ENCODE data around the gene CCT3. TPM values are rescaled to one million over a fixed set of nuclear protein-coding genes. Genes with fewer than 3 reads are reported as not detected.
"Not testable (repeated sequence)": the region's sequence is repeated elsewhere in the genome, so short reads cannot be mapped to it uniquely, and the experiment has no call there.

The CCT3 gene
- total RNA-seq, 2 donors from 2014 or later: 125 to 294 TPM

DNA sequence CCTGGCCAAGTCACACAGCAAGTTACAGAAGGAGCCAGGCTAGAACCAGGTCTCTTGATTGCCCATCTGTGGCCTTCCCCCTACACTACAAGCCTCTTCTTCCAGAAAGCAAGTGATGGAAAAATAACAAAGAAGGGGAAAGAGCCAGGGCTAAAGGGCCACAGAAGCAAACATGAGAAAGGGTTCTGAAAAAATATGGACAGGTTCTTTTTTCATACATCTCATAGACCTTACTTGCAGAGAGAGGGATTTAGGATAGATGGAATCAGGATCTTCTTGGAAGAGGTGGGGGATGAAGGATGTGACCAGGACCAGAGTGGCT is 34.1 kb upstream of the CCT3 start:
- DNase-seq: no peak
- Histone ChIP-seq H3K27me3 (no peaks in the 10 kb centered on the region), H3K9me3 (no peaks in the 10 kb centered on the region), H3K9ac (ENCODE audit: low read depth in 2 of 2, low read length in 2 of 2) (no peak overlapping the region), H3K4me3 (no peak overlapping the region), H3K27ac (no peak overlapping the region), H3K4me1 (no peaks in the 10 kb centered on the region), H3K36me3 (no peaks in the 10 kb centered on the region)
- TF ChIP-seq, protein P1, sequence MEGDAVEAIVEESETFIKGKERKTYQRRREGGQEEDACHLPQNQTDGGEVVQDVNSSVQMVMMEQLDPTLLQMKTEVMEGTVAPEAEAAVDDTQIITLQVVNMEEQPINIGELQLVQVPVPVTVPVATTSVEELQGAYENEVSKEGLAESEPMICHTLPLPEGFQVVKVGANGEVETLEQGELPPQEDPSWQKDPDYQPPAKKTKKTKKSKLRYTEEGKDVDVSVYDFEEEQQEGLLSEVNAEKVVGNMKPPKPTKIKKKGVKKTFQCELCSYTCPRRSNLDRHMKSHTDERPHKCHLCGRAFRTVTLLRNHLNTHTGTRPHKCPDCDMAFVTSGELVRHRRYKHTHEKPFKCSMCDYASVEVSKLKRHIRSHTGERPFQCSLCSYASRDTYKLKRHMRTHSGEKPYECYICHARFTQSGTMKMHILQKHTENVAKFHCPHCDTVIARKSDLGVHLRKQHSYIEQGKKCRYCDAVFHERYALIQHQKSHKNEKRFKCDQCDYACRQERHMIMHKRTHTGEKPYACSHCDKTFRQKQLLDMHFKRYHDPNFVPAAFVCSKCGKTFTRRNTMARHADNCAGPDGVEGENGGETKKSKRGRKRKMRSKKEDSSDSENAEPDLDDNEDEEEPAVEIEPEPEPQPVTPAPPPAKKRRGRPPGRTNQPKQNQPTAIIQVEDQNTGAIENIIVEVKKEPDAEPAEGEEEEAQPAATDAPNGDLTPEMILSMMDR (IDR thresholded peaks at IDR 0.05): no peak
- intact Hi-C loops (cut with DNase I): no loop called here

DNA sequence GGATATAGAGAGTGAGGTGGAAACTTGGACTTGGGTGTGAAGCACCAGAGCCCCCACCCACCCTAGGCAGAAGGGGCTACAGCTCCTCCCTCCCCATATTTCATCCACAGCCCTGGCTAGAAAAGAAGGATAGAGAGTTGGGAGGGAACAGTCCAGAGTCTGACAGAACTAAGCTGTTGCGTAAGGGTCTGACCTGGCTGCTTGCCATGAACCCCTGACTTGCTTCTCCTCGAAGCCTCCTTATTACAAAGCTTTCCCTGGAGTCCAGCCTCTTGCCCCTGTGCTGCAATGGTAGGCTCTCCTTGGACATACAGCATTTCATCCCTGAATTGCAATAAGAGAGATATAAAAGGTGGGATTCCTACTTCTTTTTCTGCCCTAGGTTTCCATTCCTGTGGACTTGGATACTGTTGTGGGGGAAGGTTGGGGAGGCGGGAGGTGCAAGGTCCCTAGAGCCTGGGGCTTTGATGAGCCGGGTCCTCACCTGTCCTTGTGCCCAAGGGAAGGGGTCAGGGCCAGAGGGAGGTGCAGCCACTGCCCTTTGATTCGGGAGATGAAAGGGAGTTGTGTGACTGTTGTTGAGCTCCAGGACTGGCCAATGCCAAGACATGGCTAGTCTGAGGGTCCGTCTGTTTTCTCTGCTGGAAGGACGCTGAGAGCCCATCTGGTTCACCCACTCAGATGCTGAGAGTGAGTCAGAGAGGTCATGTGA is 33.6 kb upstream of the CCT3 start:
- intact Hi-C loops (cut with DNase I): no loop called here
- no peak overlapping the region for H3K27ac ChIP-seq
- H3K4me1 ChIP-seq: no peaks in the 10 kb centered on the region

DNA sequence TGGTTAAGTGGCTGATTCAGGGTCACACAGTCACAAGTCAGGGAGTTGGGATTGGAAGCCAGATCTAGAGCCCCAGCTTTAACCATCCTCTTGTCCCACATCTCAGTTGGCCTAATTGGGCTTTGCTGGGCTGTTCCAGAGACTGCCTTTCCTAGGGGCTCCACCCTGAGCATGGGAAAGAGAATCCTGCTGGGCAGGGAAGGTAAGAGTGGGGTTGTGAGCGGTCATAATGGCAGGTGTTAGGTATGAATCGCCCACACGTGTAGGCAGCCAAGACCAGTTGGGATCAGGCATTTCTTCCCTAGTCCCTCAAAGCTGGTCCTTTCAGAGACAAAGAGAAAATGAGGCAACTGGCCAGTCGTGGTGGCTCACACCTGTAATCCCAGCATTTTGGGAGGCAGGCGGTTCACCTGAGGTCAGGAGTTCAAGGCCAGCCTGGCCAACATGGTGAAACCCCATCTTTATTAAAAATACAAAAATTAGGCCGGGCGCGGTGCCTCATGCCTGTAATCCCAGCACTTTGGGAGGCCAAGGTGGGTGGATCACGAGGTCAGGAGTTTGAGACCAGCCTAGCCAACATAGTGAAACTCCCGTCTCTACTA is 31.7 kb upstream of the CCT3 start:
- peak overlapping the region in 1 of 2 donors; percentile 41 for H3K9ac ChIP-seq (ENCODE audit: low read depth in 2 of 2, low read length in 2 of 2)
- H3K36me3 ChIP-seq; H3K9me3 ChIP-seq; DNase-seq; H3K4me3 ChIP-seq; H3K27ac ChIP-seq; H3K4me1 ChIP-seq; intact Hi-C loops (cut with DNase I); H3K27me3 ChIP-seq: not testable (repeated sequence)

More for the DNA sequence above, 33.6 kb upstream of the CCT3 start:
- Histone ChIP-seq H3K27me3 (no peaks in the 10 kb centered on the region), H3K4me3 (no peak overlapping the region), H3K9me3 (no peaks in the 10 kb centered on the region), H3K36me3 (no peaks in the 10 kb centered on the region), H3K9ac (ENCODE audit: low read depth in 2 of 2, low read length in 2 of 2) (no peak overlapping the region)
- TF ChIP-seq, protein P1 (IDR thresholded peaks at IDR 0.05): no peak
- DNase-seq: no peak

DNA sequence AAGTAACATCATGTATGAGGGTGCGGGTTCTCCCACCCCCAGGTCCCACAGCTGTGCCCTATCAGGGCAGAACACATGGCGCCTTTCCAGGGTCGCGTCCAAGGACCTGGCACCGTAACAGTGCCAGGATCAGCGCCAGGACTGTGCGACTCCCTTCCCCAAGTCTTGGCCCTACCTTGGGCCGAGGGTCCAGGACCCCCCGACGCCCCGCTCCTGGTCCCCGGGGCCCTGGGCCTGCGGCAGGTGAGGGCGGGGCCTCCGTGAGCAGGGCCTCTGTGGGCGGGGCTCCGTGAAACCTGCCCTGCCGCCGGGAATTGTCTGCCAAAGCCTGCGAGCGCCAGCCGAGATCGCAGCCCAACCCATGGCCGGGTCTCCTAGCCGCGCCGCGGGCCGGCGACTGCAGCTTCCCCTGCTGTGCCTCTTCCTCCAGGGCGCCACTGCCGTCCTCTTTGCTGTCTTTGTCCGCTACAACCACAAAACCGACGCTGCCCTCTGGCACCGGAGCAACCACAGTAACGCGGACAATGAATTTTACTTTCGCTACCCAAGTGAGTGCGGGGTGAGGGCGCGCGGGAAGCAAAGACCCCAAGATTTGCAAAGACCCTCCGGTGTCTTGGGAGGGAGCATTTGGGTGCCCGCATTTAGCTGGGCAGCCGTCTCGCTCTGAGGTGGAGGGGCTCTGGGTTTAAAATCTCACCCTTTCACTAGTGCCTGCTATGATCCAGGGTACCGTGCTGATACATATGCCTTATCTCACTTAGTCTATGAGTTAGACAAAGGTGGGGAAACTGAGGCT is 31.0 kb upstream of the CCT3 start, which contains the start of gene RHBG:
Gene RHBG (plus strand): TSS at position 323 of the 796 bp plus-strand sequence. CDS start 39 bp downstream, at position 362.
- intact Hi-C loops (cut with DNase I): no loop called here
- Histone ChIP-seq H3K27me3 (no peaks in the 10 kb centered on the region), H3K4me3 (peak within 1 kb of the TSS; percentile 37), H3K4me1 (no peaks in the 10 kb centered on the region), H3K9me3 (no peaks in the 10 kb centered on the region), H3K36me3 (no peaks in the 10 kb centered on the region), H3K27ac (no peak within 1 kb of the TSS), H3K9ac (ENCODE audit: low read depth in 2 of 2, low read length in 2 of 2) (peak within 1 kb of the TSS; percentile 41 to 56)
- TF ChIP-seq, protein P1 (IDR thresholded peaks at IDR 0.05): no peak
- peak; percentile 76 for DNase-seq

DNA sequence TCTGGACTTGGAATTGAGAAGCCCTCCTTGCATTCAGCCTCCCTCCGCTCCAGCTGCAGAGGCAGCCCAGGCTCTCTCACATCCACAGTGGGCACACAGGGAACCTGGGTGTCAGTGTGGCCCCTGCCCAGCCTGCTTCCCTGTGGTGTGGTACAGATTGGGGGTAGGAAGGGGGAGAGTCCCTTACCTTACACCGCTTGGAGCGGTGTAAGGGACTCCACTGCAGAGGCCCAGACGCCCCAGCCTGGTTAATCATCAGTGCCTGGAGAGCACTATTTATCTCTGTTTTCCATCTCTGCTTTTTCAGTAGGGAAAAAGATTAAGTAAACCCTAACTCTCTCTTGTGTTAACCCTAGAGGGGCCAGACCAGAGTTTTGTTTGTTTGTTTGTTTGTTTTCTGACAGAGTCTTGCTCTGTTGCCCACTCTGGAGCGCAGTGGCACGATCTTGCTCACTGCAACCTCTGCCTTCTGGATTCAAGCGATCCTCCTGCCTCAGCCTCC is 30.1 kb upstream of the CCT3 start:
- no peaks in the 10 kb centered on the region for H3K27me3 ChIP-seq
- H3K9me3 ChIP-seq: no peaks in the 10 kb centered on the region
- H3K9ac ChIP-seq (ENCODE audit: low read depth in 2 of 2, low read length in 2 of 2): no peak overlapping the region

More for the DNA sequence above, 30.1 kb upstream of the CCT3 start:
- intact Hi-C loops (cut with DNase I): no loop called here
- TF ChIP-seq, protein P1 (IDR thresholded peaks at IDR 0.05): no peak
- no peak overlapping the region for H3K4me3 ChIP-seq
- H3K27ac ChIP-seq: no peak overlapping the region
- H3K4me1 ChIP-seq: no peaks in the 10 kb centered on the region
- H3K36me3 ChIP-seq: no peaks in the 10 kb centered on the region
- no peak for DNase-seq
